ENCODE results near the gene RILP.
A peak's percentile ranks its signal among the peaks of the same experiment; 100 is the strongest.
"Not testable (repeated sequence)": the region's sequence is repeated elsewhere in the genome, so short reads cannot be mapped to it uniquely, and the experiment has no call there.

Gene RILP

GRCh38 chr17:1649844-1650501 is at the start of gene RILP:
RILP (minus strand) TSS chr17:1649866; CDS start chr17:1649804, 62 bp downstream.
- no peak for DNase-seq

GRCh38 chr17:1697681-1698080 is 48.0 kb upstream of the RILP start:
- no peak for DNase-seq

- no peak for DNase-seq
Measured at GRCh38 chr17:1695365-1695764, 45.7 kb upstream of the RILP start.

GRCh38 chr17:1693339-1693738 is 43.7 kb upstream of the RILP start:
- no peak for DNase-seq

- DNase-seq, result no peak
Measured at GRCh38 chr17:1690544-1691221, 41.0 kb upstream of the RILP start.

- not testable (repeated sequence) for DNase-seq
Measured at GRCh38 chr17:1688405-1688804, 38.7 kb upstream of the RILP start.

GRCh38 chr17:1686086-1686485 is 36.4 kb upstream of the RILP start:
- no peak for DNase-seq

GRCh38 chr17:1684378-1685189 is 34.9 kb upstream of the RILP start, which contains the start of gene PRPF8:
PRPF8 (minus strand) TSS chr17:1684867; CDS start chr17:1684571, 296 bp downstream.
- peak; percentile 91 for DNase-seq

- DNase-seq, result no peak
Measured at GRCh38 chr17:1683459-1683858, 33.8 kb upstream of the RILP start.

GRCh38 chr17:1676401-1676800 is 26.7 kb upstream of the RILP start:
- DNase-seq, result no peak

GRCh38 chr17:1673041-1673785 is 23.5 kb upstream of the RILP start:
- no peak for DNase-seq

- not testable (repeated sequence) for DNase-seq
Measured at GRCh38 chr17:1663934-1664333, 14.3 kb upstream of the RILP start.

GRCh38 chr17:1661045-1661444 is 11.4 kb upstream of the RILP start:
- DNase-seq, result no peak

- no peak for DNase-seq
Measured at GRCh38 chr17:1658100-1658499, 8.4 kb upstream of the RILP start.

GRCh38 chr17:1653735-1654134 is 4.1 kb upstream of the RILP start:
- no peak for DNase-seq

GRCh38 chr17:1652794-1653193 is 3.1 kb upstream of the RILP start:
- DNase-seq, result not testable (repeated sequence)

- no peak for DNase-seq
Measured at GRCh38 chr17:1651559-1651844, 1.8 kb upstream of the RILP start.

GRCh38 chr17:1650731-1651558 is 1.3 kb upstream of the RILP start:
- no peak for DNase-seq

- peak; percentile 65 for DNase-seq
Measured at GRCh38 chr17:1648963-1649843, 463 bp downstream of the RILP start.

GRCh38 chr17:1648173-1648962 is 1.3 kb downstream of the RILP start:
- no peak for DNase-seq
